IMR-90 (cell line): ENCODE results near the gene DNAJC5. TPM values are rescaled to one million over a fixed set of nuclear protein-coding genes. Genes with fewer than 3 reads are reported as not detected.

Experiments used
- ATAC-seq: fragments of 200-7000 bp; cut with Tn5 transposase; 2 replicates; pipeline ENCODE4 v1.9.1; 2020; ENCODE audit warnings: low read depth, mild to moderate bottlenecking, moderate library complexity
- BruUV-seq: library from RNA; stranded (reverse); fragments of 400-500 nt; replicated peaks from 2 replicates; lab custom pipeline; 2021; lab: Mats Ljungman, UMichigan
- CTCF ChIA-PET: fragments of 300-600 bp; formaldehyde crosslinking; extraction: SDS; loops from one replicate; lab custom pipeline; 2021; ENCODE audit warnings: antibody characterized with exemption; lab: Yijun Ruan, JAX
- POLR2A ChIA-PET: fragments of 300-600 bp; sonication (Branson Sonifier 250); formaldehyde crosslinking; loops from one replicate; lab custom pipeline; 2022; ENCODE audit warnings: antibody characterized with exemption; ENCODE audit not compliant: unreplicated experiment; lab: Charles Lee
- DNase-seq: peaks from one replicate; pipeline ENCODE4 v3.0.0; 2013
- H2AFZ ChIP-seq: replicated peaks from 2 replicates; pipeline ENCODE3; 2013; ENCODE audit warnings: low read length, mild to moderate bottlenecking; ENCODE audit not compliant: poor library complexity
- H2AK5ac ChIP-seq: 2 replicates; pipeline ENCODE4 v1.6.1; 2013; ENCODE audit warnings: low read depth, low read length, inconsistent platforms
- H2AK9ac ChIP-seq: replicated peaks from 2 replicates; pipeline ENCODE3; 2013; ENCODE audit warnings: mild to moderate bottlenecking, low read depth, low read length, moderate library complexity; ENCODE audit not compliant: poor library complexity
- H2BK120ac ChIP-seq: 2 replicates; pipeline ENCODE4 v1.6.1; 2013; ENCODE audit warnings: low read depth, low read length, inconsistent platforms
- H2BK15ac ChIP-seq: 3 replicates; pipeline ENCODE4 v1.6.1; 2013; ENCODE audit warnings: low read depth, low read length, inconsistent platforms
- H2BK20ac ChIP-seq: 2 replicates; pipeline ENCODE4 v1.6.1; 2013; ENCODE audit warnings: low read depth, mild to moderate bottlenecking, inconsistent platforms, low read length, moderate library complexity
- H2BK5ac ChIP-seq: 2 replicates; pipeline ENCODE4 v1.6.1; 2013; ENCODE audit warnings: mild to moderate bottlenecking, low read depth, low read length, inconsistent platforms; ENCODE audit not compliant: poor library complexity, severe bottlenecking
- H3K14ac ChIP-seq: replicated peaks from 2 replicates; pipeline ENCODE4 v1.6.1; 2013; ENCODE audit warnings: low read depth, low read length, inconsistent platforms
- H3K18ac ChIP-seq: 2 replicates; pipeline ENCODE4 v1.6.1; 2013; ENCODE audit warnings: low read depth, low read length, control low read depth
- H3K23ac ChIP-seq: 2 replicates; pipeline ENCODE4 v1.6.1; 2013; ENCODE audit warnings: low read depth, low read length, inconsistent platforms
- H3K27ac ChIP-seq: 2 replicates; pipeline ENCODE4 v1.5.1; 2013; ENCODE audit warnings: mild to moderate bottlenecking, control low read depth, low read length; ENCODE audit not compliant: insufficient read depth
- H3K27me3 ChIP-seq: 2 replicates; pipeline ENCODE4 v1.6.1; 2013; ENCODE audit warnings: low read length; ENCODE audit not compliant: control insufficient read depth, insufficient read depth
- H3K36me3 ChIP-seq: 2 replicates; pipeline ENCODE4 v1.6.1; 2013; ENCODE audit warnings: low read length, mixed read lengths; ENCODE audit not compliant: control insufficient read depth, insufficient read depth
- H3K4ac ChIP-seq: 2 replicates; pipeline ENCODE4 v1.6.1; 2013; ENCODE audit warnings: low read depth, low read length, inconsistent platforms
- H3K4me1 ChIP-seq: 2 replicates; pipeline ENCODE4 v1.6.1; 2013; ENCODE audit warnings: low read length, mixed read lengths; ENCODE audit not compliant: control insufficient read depth, insufficient read depth
- H3K4me2 ChIP-seq: 2 replicates; pipeline ENCODE4 v1.6.1; 2013; ENCODE audit warnings: low read depth, mild to moderate bottlenecking, control low read depth, low read length, moderate library complexity
- H3K4me3 ChIP-seq: 2 replicates; pipeline ENCODE4 v1.5.1; 2013; ENCODE audit warnings: low read depth, mild to moderate bottlenecking, control low read depth, low read length, moderate library complexity; ENCODE audit not compliant: insufficient read depth
- H3K56ac ChIP-seq: 2 replicates; pipeline ENCODE4 v1.6.1; 2013; ENCODE audit warnings: low read length, inconsistent platforms; ENCODE audit not compliant: insufficient read depth; ENCODE audit errors: extremely low read depth
- H3K79me1 ChIP-seq, 2 experiments: 2 replicates each; pipeline ENCODE4 v1.6.1; 2013; ENCODE audit warnings: low read length in 2 of 2, inconsistent platforms in 1 of 2, low read depth in 1 of 2
- H3K9ac ChIP-seq: 2 replicates; pipeline ENCODE4 v1.6.1; 2013; ENCODE audit warnings: low read depth, low read length, control low read depth
- H3K9me1 ChIP-seq: 2 replicates; pipeline ENCODE4 v1.6.1; 2013; ENCODE audit warnings: low read length, inconsistent platforms; ENCODE audit not compliant: insufficient read depth
- H3K9me3 ChIP-seq: 2 replicates; pipeline ENCODE4 v1.6.1; 2013; ENCODE audit warnings: low read length; ENCODE audit not compliant: control insufficient read depth, insufficient read depth
- H4K20me1 ChIP-seq: 2 replicates; pipeline ENCODE4 v1.6.1; 2013; ENCODE audit warnings: low read length, inconsistent platforms; ENCODE audit not compliant: insufficient read depth
- H4K5ac ChIP-seq: 2 replicates; pipeline ENCODE4 v1.6.1; 2013; ENCODE audit warnings: mild to moderate bottlenecking, low read depth, low read length, control low read depth
- H4K8ac ChIP-seq, 2 experiments: 2 replicates each; pipeline ENCODE4 v1.6.1; 2013; ENCODE audit warnings: low read depth in 2 of 2, low read length in 2 of 2, control low read depth in 1 of 2, inconsistent platforms in 1 of 2
- H4K91ac ChIP-seq: 2 replicates; pipeline ENCODE4 v1.6.1; 2013; ENCODE audit warnings: low read depth, low read length, inconsistent platforms; ENCODE audit not compliant: insufficient read depth
- MAZ ChIP-seq: IDR thresholded peaks from 2 replicates; pipeline ENCODE4 v1.6.1; 2012; ENCODE audit warnings: low read depth, mild to moderate bottlenecking, low read length, improper control_type of control experiment, moderate library complexity, borderline replicate concordance
- MXI1 ChIP-seq: IDR thresholded peaks from 2 replicates; pipeline ENCODE4 v1.6.1; 2012; ENCODE audit warnings: low read depth, mild to moderate bottlenecking, low read length, moderate library complexity, borderline replicate concordance
- RAD21 ChIP-seq: IDR thresholded peaks from 2 replicates; pipeline ENCODE4 v1.6.1; 2012; ENCODE audit warnings: low read length, improper control_type of control experiment
- RCOR1 ChIP-seq: IDR thresholded peaks from 2 replicates; pipeline ENCODE4 v1.6.1; 2012; ENCODE audit warnings: mild to moderate bottlenecking, low read length, improper control_type of control experiment; ENCODE audit not compliant: insufficient replicate concordance
- SMC3 ChIP-seq: fragments of 150-350 bp; IDR thresholded peaks from 2 replicates; pipeline ENCODE4 v1.6.1; 2016; ENCODE audit warnings: low read depth, mild to moderate bottlenecking, antibody characterized with exemption, low read length, moderate library complexity
- USF2 ChIP-seq: fragments of 150-350 bp; IDR thresholded peaks from 2 replicates; pipeline ENCODE4 v1.6.1; 2017; ENCODE audit warnings: mild to moderate bottlenecking, antibody characterized with exemption, low read length, low read depth
- WGBS, 2 experiments: methylation state at CpG; one replicate each; pipeline versions ENCODE4 v1.1.5 to v1.1.7; 2013; ENCODE audit warnings: missing lambda C conversion rate in 2 of 2; ENCODE audit not compliant: insufficient read length in 1 of 2; ENCODE audit errors: extremely low coverage in 2 of 2; 5-methylcytosine and 5-hydroxymethylcytosine counted together
- dilution Hi-C: fragments of 300-500 bp; cut with HindIII; formaldehyde crosslinking; loops from one replicate; pipeline ENCODE4 v1.14.3; 2018; ENCODE audit warnings: low sequenced_read_pairs; ENCODE audit not compliant: unreplicated experiment
- in situ Hi-C: fragments of 300-500 bp; cut with MboI; formaldehyde crosslinking; loops from 3 replicates; pipeline ENCODE4 v1.14.3; 2019; ENCODE audit warnings: low sequenced_read_pairs, inconsistent platforms, mixed read lengths
- intact Hi-C: fragments of 100-400 bp; cut with micrococcal nuclease; formaldehyde crosslinking; loops from 2 replicates; pipeline ENCODE4 v1.10.0; 2022
- polyA plus RNA-seq, 3 experiments: library from polyadenylated mRNA; depleted of rRNA; stranded (reverse); fragments of >200 nt; gene quantifications; 2 replicates each; pipeline ENCODE4 v1.2.3, GENCODE V29; 2012; ENCODE audit warnings: low replicate concordance in 1 of 3
- total RNA-seq: library from RNA; depleted of rRNA; stranded (reverse); fragments of >200 nt; gene quantifications from 2 replicates; pipeline ENCODE4 v1.2.3, GENCODE V29; 2012
- TF ChIP-seq, protein P1 (sequence below): conservative IDR thresholded peaks from 2 replicates; pipeline ENCODE4 v1.5.1; 2012; ENCODE audit warnings: mild to moderate bottlenecking, low read depth, low read length, improper control_type of control experiment

The DNAJC5 gene
- total and polyA plus RNA-seq, 2 of the 4 experiments (the other 2 are of a cell fraction): 35.6 to 45.2 TPM

- Histone ChIP-seq H3K4me2 (no peak overlapping the region), H3K9me1 (no peaks in the 10 kb centered on the region; the same call in 1 of the 2 replicates), H2BK15ac (no peak overlapping the region), H2BK5ac (no peak overlapping the region), H2BK120ac (no peak overlapping the region), H3K56ac (no peak overlapping the region), H3K23ac (no peak overlapping the region), H3K4me1 (peaks cover 29% of the 10 kb centered on the region), H2AK5ac (peak overlapping the region; percentile 48), H3K27ac (no peak overlapping the region; the same call in 1 of the 2 replicates), H3K9me3 (no peaks in the 10 kb centered on the region), H3K79me1 (peaks cover 3 to 7% of the 10 kb centered on the region in 2 experiments), H3K36me3 (peaks cover 10% of the 10 kb centered on the region; the same call in 1 of the 2 replicates), H3K27me3 (no peaks in the 10 kb centered on the region; the same call in 1 of the 2 replicates), H3K4ac (peak overlapping the region; percentile 54; the same call in 1 of the 2 replicates), H3K9ac (no peak overlapping the region), H4K8ac (peak overlapping the region in 1 of 2 experiments; percentile 56; a peak in 1 of 4 replicates), H3K4me3 (no peak overlapping the region), H2BK20ac (no peak overlapping the region), H2AK9ac (peak overlapping the region; percentile 77), H3K18ac (no peak overlapping the region), H4K91ac (no peak overlapping the region), H2AFZ (peak overlapping the region; percentile 40), H3K14ac (0 out of 2 replicates have a peak overlapping the region, but pooled peaks have one; percentile 19), H4K20me1 (no peaks in the 10 kb centered on the region), H4K5ac (no peak overlapping the region; the same call in 1 of the 2 replicates)
- peak; percentile 57 for TF ChIP-seq RAD21
- no peak for TF ChIP-seq MXI1
- TF ChIP-seq RCOR1: no peak
- no peak for TF ChIP-seq USF2
- TF ChIP-seq, protein P1, sequence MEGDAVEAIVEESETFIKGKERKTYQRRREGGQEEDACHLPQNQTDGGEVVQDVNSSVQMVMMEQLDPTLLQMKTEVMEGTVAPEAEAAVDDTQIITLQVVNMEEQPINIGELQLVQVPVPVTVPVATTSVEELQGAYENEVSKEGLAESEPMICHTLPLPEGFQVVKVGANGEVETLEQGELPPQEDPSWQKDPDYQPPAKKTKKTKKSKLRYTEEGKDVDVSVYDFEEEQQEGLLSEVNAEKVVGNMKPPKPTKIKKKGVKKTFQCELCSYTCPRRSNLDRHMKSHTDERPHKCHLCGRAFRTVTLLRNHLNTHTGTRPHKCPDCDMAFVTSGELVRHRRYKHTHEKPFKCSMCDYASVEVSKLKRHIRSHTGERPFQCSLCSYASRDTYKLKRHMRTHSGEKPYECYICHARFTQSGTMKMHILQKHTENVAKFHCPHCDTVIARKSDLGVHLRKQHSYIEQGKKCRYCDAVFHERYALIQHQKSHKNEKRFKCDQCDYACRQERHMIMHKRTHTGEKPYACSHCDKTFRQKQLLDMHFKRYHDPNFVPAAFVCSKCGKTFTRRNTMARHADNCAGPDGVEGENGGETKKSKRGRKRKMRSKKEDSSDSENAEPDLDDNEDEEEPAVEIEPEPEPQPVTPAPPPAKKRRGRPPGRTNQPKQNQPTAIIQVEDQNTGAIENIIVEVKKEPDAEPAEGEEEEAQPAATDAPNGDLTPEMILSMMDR: peak; percentile 50
- TF ChIP-seq MAZ: no peak
- TF ChIP-seq SMC3: peak; percentile 45; the same call in 1 of the 2 replicates
- in situ Hi-C loops: loop anchor here (5.0 kb wide), 1 partner anchor 76 kb away; no protein-coding TSS in a partner anchor
- peak; percentile 45 for ATAC-seq
- intact Hi-C loops: no loop called here
- 43% methylated on average over 1 of the region's 12 CpGs; no CpG with 5 or more reads in 1 of the 2 experiments for WGBS, 2 experiments
- ChIA-PET CTCF (interaction anchor here (0.9 to 1.4 kb wide), 3 partner anchors 72 to 321 kb away, joined by 3 read pairs; partner anchors contain the start of gene PTK6), POLR2A (interaction anchor here (0.9 kb wide), 1 partner anchor 313 kb away, joined by 3 read pairs; no protein-coding TSS in a partner anchor)
- BruUV-seq: no TSS peak
- dilution Hi-C loops: no loop called here
- DNase-seq: peak; percentile 59
Observed at GRCh38 chr20:63858393-63859165, 36.3 kb upstream of the DNAJC5 start.
